Right ventricle myocardium superior (tissue), 1 donor: ENCODE measurements around the gene STRBP. TPM values are rescaled to one million over a fixed set of nuclear protein-coding genes. Genes with fewer than 3 reads are reported as not detected.
"Not testable (repeated sequence)": the region's sequence is repeated elsewhere in the genome, so short reads cannot be mapped to it uniquely, and the experiment has no call there.

Source experiments
- ATAC-seq: fragments of 200-7000 bp; cut with Tn5 transposase; one replicate; pipeline ENCODE4 v1.9.1; 2020; ENCODE audit warnings: mild to moderate bottlenecking; ENCODE audit not compliant: poor library complexity
- DNase-seq: peaks from one replicate; pipeline ENCODE4 v3.0.0-alpha.2; 2020
- intact Hi-C: fragments of 100-400 bp; cut with DNase I; formaldehyde crosslinking; loops from one replicate; pipeline ENCODE4 v1.11.2; 2022
- total RNA-seq: library from RNA; stranded (reverse); fragmentation: NEBNext Ultra II Directional; extraction: Animal tissue kit (Norgen Biotek cat#: 25700); gene quantifications from one replicate; pipeline ENCODE4 v1.2.1, GENCODE V29; 2021
- donor health status: DM: no; HTN: yes; CAD: no; lungs with severe emphysema.

STRBP gene
- total RNA-seq, 1 donor from 2014 or later = 20.3 TPM

GRCh38 chr9:123257276-123257675 lies 11.1 kb downstream of the STRBP start:
- intact Hi-C loops = no loop called here
- ATAC-seq = no peak
- DNase-seq = no peak

DNA sequence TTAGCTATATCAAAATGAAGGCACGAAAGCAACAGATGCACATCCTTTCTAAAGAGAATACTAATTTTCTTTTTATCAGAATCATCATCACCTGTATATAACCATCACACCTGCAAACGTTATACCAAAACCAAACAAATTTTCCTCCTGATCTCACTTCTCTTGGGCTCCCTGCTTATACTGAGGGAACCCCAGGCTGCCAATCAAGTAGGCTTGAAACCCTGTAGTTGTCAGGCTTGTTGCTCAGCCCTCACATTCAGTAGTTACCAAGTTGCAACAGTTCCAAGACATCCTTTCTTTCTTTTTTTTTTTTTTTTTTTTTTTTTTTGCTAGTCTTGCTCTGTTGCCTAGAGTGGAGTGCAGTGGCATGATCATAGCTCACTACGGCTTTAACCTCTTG lies 12.7 kb downstream of the STRBP start:
- ATAC-seq (no peak), DNase-seq (no peak)
- intact Hi-C loops = no loop called here

GRCh38 chr9:123253204-123253603 lies 15.2 kb downstream of the STRBP start:
- DNase-seq (no peak), ATAC-seq (no peak)
- intact Hi-C loops = no loop called here

GRCh38 chr9:123251741-123252140 lies 16.6 kb downstream of the STRBP start:
- intact Hi-C loops = no loop called here
- ATAC-seq = no peak
- no peak for DNase-seq

GRCh38 chr9:123251324-123251723 lies 17.1 kb downstream of the STRBP start:
- ATAC-seq (peak; percentile 36), DNase-seq (no peak)
- intact Hi-C loops = no loop called here

- intact Hi-C loops = no loop called here
- no peak for ATAC-seq
- DNase-seq = no peak
These were observed 17.9 kb downstream of the STRBP start for GRCh38 chr9:123250504-123250903.

- DNase-seq, intact Hi-C loops, ATAC-seq: not testable (repeated sequence)
These were observed 19.2 kb downstream of the STRBP start for GRCh38 chr9:123249162-123249561.

GRCh38 chr9:123248630-123249029 lies 19.8 kb downstream of the STRBP start:
- ATAC-seq = no peak
- intact Hi-C loops = no loop called here

DNA sequence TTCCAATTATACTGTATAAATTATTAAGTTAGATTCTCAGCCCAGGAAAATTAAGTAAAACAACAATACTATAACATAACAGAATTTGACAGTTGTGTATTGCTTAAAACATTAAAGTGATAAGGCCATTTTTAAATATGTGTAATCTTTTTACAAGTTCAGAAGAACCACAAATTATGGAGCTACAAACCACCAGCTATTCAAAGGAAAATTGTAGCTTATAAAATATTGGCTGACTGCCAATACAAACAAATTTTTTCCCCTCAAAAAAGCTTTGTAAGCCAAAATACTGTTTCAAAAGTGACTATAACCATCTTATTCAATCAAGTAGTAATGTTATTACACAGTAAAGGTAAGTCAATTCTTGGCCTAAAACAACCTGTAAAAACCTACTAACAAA lies 21.9 kb downstream of the STRBP start:
- no peak for DNase-seq
- ATAC-seq = no peak
- intact Hi-C loops = no loop called here

More at GRCh38 chr9:123248630-123249029, 19.8 kb downstream of the STRBP start:
- DNase-seq = no peak

DNA sequence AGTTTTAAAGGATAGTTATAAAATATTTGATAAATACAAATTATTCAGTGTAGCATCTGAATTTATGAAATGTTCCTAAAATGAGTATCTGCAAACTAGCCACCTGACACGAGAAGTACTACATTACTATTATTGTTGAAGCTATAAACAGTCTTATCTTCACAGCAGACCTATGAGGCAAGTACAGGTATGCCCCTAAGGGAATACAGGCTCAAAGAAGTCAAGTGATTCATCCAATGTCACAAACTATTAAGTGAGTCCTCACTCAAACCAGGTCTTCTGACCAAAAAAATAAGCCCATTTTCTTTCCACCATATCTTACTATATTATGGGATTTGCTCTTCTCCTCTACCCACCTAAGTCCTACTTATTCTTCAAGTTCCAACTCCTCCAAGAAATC lies 28.7 kb downstream of the STRBP start:
- intact Hi-C loops = no loop called here
- DNase-seq = no peak
- no peak for ATAC-seq

GRCh38 chr9:123238365-123238764 lies 30.0 kb downstream of the STRBP start:
- intact Hi-C loops = no loop called here
- DNase-seq = no peak
- ATAC-seq = no peak

GRCh38 chr9:123237220-123237619 lies 31.2 kb downstream of the STRBP start:
- no peak for DNase-seq
- intact Hi-C loops = no loop called here
- no peak for ATAC-seq

GRCh38 chr9:123235448-123235847 lies 32.9 kb downstream of the STRBP start:
- DNase-seq (no peak), ATAC-seq (no peak)
- intact Hi-C loops = no loop called here

GRCh38 chr9:123234853-123235252 lies 33.5 kb downstream of the STRBP start:
- DNase-seq = no peak
- no peak for ATAC-seq
- intact Hi-C loops = no loop called here

- ATAC-seq = no peak
- intact Hi-C loops = no loop called here
- no peak for DNase-seq
These were observed 36.1 kb downstream of the STRBP start for GRCh38 chr9:123232332-123232731.

DNA sequence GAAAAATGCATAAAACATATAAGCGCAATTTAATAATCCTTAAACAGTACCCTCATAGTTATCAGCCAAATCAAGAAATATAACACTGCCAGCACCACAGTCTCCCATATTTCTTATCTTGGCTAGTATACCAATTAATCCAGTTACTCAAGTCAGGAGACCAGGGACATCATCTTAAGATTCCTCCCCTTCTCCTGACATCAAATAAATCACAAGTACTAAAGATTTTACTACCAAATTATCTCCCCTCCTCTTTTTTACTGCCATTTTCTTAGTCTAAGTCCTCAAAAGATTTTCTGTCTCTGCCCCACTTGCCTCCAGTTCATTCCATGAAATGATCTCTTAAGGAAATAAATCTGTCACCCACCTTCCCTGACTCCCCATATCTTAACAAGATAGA lies 37.0 kb downstream of the STRBP start:
- ATAC-seq (no peak), DNase-seq (no peak)
- intact Hi-C loops = no loop called here

- intact Hi-C loops = no loop called here
- DNase-seq = no peak
- ATAC-seq = no peak
These were observed 39.4 kb downstream of the STRBP start for GRCh38 chr9:123228967-123229366.

- no peak for DNase-seq
- no peak for ATAC-seq
- intact Hi-C loops = no loop called here
These were observed 42.4 kb downstream of the STRBP start for GRCh38 chr9:123225995-123226394.

- ATAC-seq (no peak), DNase-seq (no peak)
- intact Hi-C loops = no loop called here
These were observed 43.0 kb downstream of the STRBP start for GRCh38 chr9:123225374-123225813.

- ATAC-seq (no peak), DNase-seq (no peak)
- intact Hi-C loops = no loop called here
These were observed 48.3 kb downstream of the STRBP start for GRCh38 chr9:123220127-123220526.

GRCh38 chr9:123218831-123219230 lies 49.6 kb downstream of the STRBP start:
- no peak for DNase-seq
- intact Hi-C loops = no loop called here
- no peak for ATAC-seq
